Stimulated activated CD4-positive, alpha-beta T cell treated with anti-CD3 and anti-CD28 coated beads, Interleukin-2, amount 100 ng/mL, for 24 hours (primary cell): ENCODE data around the gene USP34.

Experiments used
- DNase-seq, 2 donors: peaks; one replicate each; pipeline ENCODE4 v3.0.0-alpha.2; 2020

The USP34 gene

DNA sequence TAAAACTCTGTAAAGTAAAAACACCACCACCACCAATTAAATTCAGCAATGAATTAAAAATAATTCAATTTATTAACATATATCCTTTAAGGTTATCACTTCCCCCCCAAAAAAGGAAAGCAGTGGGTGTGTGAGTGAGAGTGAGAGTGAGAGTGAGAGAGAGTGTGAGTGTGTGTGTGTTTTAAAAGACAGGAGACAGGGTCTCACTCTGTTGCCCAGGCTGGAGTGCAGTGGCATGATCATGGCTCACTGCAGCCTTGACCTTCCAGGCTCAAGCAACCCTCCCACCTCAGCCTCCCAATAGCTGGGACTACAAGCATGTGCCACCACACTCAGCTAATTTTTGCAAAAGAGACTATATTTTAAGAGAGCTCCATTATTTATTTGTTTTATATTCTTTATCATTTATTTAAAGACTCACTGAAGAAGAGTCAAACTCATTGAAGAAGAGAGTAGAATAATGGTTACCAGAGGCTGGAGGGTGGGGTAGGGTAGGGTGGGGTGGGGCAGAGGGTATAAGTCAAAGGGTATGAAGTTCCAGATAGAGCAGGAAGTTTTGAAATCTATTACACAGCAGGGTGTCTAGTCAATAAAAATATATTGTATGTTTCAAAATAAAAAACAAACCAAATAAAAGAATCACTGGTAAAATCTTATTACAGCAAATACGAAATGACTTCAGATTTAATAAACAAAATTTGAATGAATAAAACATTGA is 187.3 kb downstream of the USP34 start:
- no peak for DNase-seq

DNA sequence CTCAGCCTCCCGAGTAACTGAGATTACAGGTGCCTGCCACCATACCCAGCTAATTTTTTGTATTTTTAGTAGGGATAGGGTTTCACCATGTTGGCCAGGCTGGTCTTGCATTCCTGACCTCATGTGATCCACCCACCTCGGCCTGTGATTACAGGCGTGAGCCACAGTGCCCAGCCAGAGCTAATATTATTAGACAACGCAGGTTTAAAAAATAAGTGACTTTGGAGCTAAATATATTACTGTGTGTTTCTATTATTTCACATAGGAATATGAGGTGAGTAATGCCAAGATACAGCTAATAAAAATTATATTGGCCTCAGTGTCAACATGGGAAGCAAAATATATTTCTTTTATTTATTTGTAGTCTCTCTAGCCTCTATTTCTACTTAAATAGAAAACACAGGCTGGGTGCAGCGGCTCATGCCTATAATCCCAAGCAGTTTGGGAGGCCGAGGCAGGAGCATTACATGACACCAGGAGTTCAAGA is 188.7 kb downstream of the USP34 start:
- no peak for DNase-seq

DNA sequence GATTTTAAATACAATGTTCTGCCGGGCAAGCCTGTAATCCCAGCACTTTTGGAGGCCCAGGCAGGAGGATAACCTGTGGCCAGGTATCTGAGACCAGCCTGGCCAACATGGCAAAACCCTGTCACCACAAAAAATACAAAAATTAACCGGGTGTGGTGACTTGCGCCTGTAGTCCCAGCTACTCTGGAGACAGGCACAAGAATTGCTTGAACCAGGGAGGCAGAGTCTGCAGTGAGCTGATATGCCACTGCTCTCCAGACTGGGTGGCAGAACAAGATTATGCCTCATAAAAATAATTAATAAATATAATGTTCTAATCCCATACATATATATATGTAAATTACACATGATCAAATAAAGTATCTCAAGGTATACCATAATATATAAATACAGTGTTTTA is 189.6 kb downstream of the USP34 start:
- DNase-seq = no peak

DNA sequence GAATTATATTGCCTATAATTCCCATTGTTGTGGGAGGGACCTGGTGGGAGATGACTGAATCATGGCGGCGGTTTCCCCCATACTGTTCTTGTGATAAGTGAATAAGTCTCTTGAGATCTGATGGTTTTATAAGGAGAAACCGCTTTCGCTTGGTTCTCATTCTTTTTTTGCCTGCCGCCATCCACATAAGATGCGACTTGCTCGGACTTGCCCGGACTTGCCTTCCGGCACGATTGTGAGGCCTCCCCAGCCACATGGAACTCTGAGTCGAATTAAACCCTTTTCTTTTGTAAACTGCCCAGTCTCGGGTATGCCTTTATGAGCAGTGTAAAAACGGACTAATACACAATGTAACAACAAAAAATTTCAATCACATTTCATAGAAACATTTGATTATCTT is 193.1 kb downstream of the USP34 start:
- no peak for DNase-seq

DNA sequence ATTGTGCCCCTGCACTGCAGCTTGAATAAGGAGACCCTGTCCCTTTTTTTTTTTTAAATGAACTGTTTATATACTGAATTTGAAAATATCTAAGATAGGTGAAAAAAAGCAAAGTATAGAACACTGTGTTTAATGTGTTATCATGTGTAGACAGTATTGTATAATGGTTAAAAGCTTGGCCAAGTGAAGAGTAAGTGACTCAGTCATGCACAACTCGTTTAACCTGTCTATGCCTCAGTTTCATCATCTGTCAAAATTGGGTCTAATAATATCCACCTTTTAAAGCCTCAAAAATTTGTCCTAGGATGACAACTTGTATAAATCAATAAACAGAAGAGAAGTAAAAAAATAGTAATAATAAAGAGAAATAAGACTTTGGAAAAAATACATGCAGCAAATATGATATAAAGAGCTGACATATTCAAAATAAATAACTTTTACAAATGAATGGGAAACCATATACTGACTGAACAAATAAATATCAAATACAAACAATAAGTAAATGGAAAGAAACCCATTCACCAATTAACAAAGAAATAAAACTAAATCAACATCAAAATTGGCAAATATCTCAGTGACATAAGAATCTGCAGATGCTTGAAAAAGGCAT is 195.2 kb downstream of the USP34 start:
- no peak for DNase-seq

DNA sequence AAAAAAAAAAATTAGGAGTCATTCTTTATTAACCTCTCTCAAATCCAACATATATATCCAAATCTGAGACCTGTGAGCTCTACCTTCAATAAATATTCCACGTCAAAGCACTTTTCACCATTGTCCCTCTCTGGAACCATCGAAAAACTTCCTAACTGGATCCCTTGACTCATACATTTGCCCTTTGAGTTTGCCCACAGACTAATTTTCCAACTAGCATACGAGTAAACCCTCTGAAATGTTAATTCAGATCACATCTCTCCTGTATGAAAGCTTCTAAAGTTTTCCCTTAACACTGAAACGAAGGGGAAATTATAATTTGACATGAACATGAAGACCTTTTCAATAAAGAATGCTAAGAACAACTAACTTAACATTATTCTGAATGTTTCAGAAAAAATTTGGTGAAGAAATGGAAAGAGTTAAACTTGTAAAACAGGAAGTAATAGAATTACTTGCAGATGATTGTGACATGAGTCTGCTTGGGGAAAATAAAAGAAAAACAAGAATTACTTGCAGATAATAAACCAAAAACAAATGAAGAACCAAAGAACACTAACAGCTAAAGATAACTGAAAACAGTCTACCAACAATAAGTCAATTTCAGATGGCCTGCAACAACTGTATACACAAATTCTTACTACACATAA is 198.3 kb downstream of the USP34 start:
- no peak for DNase-seq

DNA sequence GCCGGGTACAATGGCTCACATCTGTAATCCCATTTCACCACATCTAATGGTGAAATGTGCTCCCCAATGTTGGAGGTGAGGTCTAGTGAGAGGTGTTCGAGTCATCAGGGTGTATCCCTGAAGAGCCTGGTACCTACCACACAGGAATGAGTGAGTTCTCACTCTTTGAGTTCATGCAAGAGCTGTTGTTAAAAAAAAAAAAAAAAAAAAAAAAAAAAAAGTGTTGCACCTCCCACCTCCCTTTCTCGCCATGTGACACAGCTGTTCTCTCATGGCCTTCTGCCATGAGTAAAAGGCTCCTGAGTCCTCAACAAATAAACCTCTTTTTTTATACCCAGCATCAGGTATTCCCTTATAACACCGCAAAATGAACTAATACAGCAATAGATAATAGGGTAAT is 202.6 kb downstream of the USP34 start:
- no peak for DNase-seq

DNA sequence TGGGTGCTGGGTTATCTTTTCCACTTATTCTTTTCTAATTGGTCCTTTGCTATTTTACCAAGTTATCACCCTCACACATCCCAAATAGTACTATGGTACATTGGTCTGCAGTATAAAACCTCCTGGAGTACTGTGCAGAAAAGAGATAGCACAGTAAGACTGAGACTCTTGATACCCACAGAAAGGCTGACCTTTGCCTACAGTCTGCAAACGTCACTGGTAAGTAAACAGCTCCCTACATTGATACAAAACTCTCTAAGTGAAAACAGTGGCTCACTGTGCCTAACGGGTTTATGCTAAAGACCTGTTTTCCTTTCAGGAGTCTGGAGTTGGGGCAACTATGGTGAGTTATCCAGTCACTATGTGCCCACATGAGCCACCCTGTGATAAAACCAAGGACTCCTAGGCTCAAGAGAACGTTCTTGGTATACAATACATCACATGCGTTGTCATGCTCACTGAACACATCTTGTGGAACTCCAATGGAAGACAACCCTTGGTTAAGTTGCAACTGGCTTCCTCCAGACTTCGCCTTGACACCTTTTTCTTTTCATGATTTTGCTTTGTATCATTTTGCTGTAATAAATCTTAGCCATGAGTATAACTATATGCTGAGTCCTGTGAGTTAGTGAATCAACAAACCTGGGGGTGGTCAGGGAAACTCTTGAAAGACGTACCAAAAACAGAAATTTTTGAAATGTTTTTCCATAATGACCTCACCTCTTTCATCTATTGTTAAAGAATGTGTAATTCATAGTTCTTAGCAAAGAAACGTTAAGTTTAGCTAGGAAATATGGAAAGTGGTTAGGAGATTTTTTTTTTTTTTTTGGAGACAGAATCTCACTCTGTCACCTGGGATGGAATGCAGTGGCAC is 204.0 kb downstream of the USP34 start:
- no peak for DNase-seq

DNA sequence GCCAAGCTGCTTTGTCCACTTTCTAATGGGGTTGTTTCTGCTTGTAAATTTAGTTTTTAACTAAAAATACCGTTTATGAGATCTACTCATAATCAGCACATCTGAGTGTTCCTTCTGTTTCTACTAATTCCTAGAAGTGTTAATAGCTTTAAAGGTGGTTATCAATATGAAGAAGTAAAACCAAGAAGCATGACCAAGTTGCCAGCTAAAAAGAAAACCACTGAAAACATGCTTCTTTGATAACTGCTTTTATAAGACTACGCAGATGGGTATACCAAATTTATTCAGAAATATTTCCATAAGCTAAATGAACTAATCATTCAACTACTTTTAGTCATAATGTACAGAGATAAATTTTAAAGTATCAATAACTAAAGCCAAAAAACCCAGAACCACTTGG is 207.1 kb downstream of the USP34 start:
- DNase-seq = no peak

DNA sequence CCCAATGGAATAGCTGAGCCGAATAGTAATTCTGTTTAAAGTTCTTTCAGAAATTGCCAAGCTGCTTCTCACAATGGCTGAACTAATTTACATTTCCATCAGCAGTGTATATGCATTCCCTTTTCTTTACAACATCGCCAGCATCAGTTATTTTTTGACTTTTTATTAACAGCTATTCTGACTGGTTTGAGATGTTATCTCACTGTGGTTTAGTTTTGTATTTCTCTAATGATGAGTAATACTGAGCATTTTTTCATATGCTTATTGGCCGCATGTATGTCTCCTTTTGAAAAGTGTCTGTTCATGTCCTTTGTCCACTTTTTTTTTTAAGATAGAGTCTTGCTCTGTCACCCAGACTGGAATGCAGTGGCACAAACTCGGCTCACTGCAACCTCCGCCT is 208.2 kb downstream of the USP34 start:
- DNase-seq = no peak

DNA sequence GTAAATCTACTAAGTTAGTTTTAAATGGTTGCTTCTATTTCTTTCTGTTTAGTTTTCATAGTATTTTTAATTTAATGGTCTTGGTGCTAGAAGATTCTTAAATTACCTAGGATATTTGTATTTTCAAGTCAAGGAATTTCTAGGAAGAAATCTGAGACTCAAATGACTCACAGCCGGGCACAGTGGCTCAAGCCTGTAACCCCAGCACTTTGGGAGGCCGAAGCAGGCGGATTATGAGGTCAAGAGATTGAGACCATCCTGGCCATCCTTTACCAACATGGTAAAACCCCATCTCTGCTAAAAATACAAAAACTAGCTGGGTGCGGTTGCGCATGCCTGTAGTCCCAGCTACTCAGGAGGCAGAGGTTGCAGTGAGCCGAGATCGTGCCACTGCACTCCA is 213.4 kb downstream of the USP34 start:
- no peak for DNase-seq

DNA sequence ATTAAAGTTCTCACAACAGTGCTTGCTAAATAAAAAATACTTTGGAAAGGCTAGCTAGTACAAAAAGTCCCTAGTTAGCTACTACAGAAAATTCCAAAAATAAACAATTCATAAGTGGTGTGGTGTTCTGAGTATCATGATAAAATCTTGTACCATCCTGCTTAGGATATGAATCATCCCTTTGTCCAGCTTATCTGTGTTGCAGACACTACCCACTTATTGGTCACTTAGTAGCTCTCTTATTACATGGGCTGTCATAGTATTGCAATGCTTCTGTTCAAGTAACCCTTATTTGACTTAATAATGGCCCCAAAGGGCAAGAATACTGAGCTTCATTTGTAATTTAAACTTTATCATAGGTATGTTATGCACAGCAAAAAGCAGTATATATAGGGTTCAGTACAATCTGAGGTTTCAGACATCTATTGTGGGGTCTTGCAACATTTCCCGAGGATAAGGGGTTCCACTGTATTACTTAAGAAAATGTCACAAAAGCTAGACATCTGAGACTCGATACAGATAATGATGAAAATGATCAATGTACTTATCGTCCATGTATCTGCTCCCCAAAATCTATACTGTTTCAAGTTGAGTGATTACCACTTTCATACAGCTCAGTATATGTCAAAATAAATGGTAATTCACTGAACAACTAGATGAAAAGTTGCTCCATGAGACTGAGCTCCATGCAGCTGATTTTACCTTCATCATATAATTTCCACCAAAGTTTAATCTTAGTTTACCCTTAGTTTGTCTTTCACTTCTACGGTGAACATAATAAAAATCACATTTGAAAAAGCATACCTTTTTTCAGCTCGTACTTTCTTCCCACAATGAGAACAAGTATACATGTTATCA is 215.1 kb downstream of the USP34 start:
- DNase-seq = no peak

DNA sequence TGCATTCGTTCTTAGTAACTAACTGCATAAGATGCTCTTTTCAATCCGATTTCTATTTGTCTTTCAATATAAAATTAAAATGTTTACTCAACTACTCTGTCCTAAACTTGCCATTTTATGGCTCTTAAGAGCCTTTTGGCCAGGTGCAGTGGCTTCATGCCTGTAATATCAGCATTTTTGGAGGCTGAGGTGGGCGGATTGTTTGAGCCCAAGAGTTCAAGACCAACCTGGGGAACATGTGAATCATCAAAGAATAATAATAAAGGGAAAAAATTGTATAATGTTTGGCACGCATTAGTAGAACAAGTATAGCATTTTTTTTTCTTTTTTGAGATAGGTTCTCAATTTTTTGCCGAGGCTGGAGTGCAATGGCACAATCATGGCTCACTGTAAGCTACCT is 216.4 kb downstream of the USP34 start:
- DNase-seq = no peak

DNA sequence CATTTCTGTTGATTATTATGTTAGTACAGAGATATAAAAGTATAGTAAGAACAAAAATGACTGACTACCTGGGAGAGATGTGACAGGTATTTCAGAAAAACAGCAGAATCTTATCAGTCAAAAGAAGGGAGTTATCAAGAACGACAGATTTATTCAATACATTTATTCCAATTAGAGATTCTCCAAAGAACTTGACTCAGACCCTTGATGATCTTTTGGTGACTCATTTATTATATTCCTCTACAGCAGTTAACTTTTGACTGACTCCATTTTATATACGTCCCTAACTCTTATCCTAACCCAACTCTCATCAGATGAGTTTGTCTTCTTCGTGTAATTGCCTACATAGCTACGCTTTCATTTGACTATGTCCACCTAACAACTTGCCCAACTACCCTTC is 217.8 kb downstream of the USP34 start:
- DNase-seq = no peak

DNA sequence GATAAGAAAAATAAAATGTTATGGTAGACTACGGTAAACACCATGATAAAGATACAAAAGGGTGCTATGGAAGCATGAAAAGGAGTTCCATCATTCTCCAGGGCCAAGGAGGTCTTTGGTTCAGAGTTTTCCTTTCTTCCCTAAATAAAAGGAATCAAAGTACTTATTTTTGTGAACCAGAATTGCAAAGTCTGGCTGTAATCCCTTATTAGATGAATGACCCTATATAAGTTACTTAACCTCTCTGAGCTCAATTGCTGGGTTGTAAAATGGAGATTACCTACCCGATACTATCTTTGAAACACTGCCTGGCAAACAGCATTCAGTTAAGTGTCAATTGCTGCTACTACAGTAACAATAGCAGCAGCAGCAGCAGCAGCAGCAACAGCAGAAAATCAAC is 218.9 kb downstream of the USP34 start:
- DNase-seq = no peak

DNA sequence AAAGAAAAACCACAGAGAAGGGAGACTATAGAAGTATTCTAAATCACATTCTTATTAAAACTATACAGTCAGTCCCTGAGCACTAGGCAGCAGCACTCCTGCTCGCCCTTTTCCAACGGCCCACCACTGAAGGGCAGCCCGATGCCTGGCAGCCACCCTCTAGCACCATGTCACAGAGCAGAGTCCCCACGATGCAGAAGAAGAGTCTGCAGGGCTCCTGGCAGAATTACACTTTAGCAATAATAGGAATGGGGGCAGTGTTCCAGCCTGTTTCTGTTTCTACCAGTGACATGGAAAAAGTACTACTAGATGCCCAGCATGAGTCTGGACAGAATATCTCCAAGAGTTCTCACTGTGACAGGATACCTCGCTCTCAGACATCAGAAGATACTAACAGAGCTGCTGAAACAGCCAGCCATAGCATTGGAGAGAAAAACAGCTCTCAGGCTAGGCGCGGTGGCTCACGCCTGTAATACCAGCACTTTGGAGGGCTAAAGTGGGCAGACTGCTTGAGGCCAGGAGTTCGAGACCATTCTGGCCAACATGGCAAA is 221.3 kb downstream of the USP34 start:
- no peak for DNase-seq

DNA sequence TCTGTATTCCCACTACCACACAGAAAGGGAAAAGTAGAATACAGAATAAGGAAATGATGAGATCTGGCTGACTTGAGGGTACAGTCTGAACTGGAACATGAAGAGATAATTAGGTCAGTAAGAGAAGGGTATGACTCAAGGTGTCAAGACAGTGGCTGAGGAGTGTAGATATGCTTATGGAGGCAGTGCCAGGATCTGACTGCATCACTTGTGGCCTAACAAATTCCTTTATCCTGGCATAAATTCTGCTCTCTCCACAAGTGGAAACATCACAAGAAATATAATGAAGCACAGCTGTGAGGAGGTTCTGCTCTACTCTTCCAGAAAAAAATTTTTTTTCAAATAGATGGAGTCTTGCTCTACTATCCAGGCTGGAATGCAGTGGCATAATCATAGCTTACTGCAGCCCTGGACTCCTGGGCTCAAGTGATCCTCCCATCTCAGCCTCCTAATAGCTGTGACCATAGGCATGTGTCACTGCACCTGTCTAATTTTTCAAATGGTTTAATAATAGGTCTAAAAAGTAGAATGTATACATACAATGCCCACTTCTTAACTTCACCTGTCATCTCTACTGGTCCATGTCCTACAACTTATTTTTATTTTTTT is 223.6 kb downstream of the USP34 start:
- no peak for DNase-seq

DNA sequence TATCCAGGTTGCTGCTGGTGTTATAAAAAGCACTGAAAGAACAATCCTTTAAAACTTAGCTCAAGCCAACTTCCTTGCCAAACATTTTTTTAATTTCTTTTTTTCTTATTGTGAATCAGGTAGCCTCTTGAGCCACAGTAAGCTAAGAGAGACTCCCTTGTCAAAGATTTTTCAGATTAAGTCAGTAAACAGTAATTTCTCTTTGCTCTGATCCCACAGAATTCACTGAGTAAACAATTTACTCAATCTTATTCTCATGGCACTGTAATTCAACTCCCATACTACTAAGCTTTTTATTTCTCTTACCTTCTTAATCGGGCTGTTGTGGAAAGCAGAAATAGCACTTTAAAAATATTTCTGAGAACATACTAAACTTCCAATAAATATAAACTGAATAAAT is 226.2 kb downstream of the USP34 start:
- no peak for DNase-seq

DNA sequence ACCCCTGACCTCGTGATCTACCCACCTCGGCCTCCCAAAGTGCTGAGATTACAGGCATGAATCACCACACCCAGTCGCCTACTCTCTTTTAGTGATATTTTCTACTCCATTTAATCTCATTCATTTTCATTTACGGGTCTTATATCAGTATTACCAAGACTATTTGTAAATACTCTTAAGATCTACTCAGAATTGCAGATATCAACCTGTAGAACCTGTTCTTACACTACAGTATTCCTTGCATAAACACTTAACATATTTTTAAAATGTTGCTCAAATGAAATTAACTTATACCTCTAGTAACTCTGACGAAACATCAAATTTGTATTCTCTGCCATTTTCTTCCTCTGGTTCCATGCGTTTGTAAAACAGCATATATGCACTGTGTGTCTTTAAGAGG is 229.6 kb downstream of the USP34 start:
- no peak for DNase-seq

DNA sequence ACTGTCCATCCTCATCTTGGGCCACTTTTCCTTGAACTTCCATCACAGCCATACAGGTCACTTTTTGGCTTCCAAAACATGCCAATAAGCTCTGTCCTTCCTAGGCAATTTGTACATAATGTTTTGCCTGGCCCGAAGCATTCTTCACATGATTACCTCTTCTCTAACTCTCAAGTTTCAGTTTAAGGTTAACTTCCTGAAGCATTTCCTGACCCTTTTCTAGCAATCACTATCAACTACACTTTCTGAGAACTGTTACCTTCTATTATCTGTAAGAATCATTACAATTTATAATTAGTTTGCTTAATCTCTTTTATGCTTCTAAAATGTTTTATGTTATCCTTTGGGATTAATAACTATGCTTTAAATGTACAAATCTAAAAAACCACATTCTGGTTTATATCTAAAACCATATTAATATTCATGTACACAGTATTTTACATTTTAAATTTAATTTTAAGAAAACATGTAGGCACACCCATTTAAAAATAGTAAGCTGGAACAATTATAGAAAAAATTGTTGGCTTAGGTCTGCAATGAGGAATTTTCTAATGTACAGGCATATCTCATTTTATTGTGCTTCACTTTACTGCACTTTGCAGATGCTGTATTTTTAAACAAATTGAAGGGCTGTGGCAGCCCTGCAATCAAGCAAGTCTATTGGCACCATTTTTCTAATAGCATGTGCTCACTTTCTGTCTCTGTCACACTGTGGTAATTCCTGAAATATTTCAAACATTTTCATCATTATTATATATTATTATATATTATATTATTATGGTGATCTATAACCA is 232.5 kb downstream of the USP34 start:
- no peak for DNase-seq

DNA sequence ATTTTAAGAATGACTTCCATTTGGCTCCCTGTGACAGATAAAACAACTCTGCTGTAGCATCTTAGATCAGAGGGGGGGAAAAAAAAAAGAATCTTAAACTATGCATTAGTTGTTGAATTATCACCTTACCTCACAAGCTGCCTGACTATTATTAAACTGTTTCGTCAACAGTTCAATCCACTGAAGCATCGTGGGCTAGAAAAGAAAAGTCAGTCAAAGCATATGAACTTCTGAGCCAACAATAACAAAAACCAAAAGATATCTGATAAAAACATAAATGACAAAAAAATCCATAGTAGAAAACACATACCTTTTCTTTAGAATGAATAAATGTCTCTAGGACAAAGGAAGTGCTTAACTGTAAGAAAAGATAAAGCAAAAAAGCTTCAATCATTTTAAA is 235.2 kb downstream of the USP34 start:
- no peak for DNase-seq
